BJ (cell line): Measurements from ENCODE around the gene PDE6B. TPM values are rescaled to one million over a fixed set of nuclear protein-coding genes. Genes with fewer than 3 reads are reported as not detected.
"Not testable (repeated sequence)": the region's sequence is repeated elsewhere in the genome, so short reads cannot be mapped to it uniquely, and the experiment has no call there.

ENCODE experiments used
- CTCF ChIA-PET: fragments of 350-600 bp; formaldehyde crosslinking; extraction: SDS; loops from one replicate; lab custom pipeline; 2021; ENCODE audit warnings: antibody characterized with exemption, inconsistent platforms; lab: Yijun Ruan, JAX
- POLR2A ChIA-PET: fragments of 300-600 bp; sonication (Branson Sonifier 250); formaldehyde crosslinking; extraction: SDS; loops from one replicate; lab custom pipeline; 2021; ENCODE audit warnings: antibody characterized with exemption; lab: Charles Lee
- DNase-seq: peaks from one replicate; pipeline ENCODE4 v3.0.0-alpha.2; 2011; ENCODE audit warnings: low read depth
- H3K27me3 ChIP-seq: 2 replicates; pipeline ENCODE4 v1.6.0; 2011; ENCODE audit warnings: low read length; ENCODE audit not compliant: control insufficient read depth, insufficient read depth
- H3K36me3 ChIP-seq: 2 replicates; pipeline ENCODE4 v1.5.1; 2011; ENCODE audit warnings: low read length; ENCODE audit not compliant: control insufficient read depth, insufficient read depth
- H3K4me3 ChIP-seq: 2 replicates; pipeline ENCODE4 v1.5.1; 2011; ENCODE audit warnings: low read depth, mild to moderate bottlenecking, control low read depth, low read length
- CTCF ChIP-seq: IDR thresholded peaks from 2 replicates; pipeline ENCODE4 v1.5.1; 2011; ENCODE audit warnings: low read depth, mild to moderate bottlenecking, control low read depth, inconsistent platforms, low read length, moderate library complexity; ENCODE audit not compliant: insufficient read depth
- polyA plus RNA-seq: library from polyadenylated mRNA; depleted of rRNA; stranded (reverse); fragments of >200 nt; gene quantifications from 2 replicates; pipeline ENCODE4 v1.2.3, GENCODE V29; 2011

The PDE6B gene
- polyA plus RNA-seq, 1 experiment: 0.10 TPM

- TF ChIP-seq CTCF: no peak
- DNase-seq: no peak
- Histone ChIP-seq H3K4me3 (no peak overlapping the region), H3K36me3 (no peaks in the 10 kb centered on the region), H3K27me3 (no peaks in the 10 kb centered on the region; the same call in 1 of the 2 replicates)
- ChIA-PET POLR2A (no interaction called here), CTCF (no interaction called here)
Observed at GRCh38 chr4:587671-588350, 37.6 kb upstream of the PDE6B start.

GRCh38 chr4:588351-588849 is 37.0 kb upstream of the PDE6B start:
- Histone ChIP-seq H3K36me3 (no peaks in the 10 kb centered on the region), H3K27me3 (no peaks in the 10 kb centered on the region; the same call in 1 of the 2 replicates), H3K4me3 (no peak overlapping the region)
- TF ChIP-seq CTCF: no peak
- CTCF ChIA-PET: no interaction called here
- DNase-seq: no peak
- POLR2A ChIA-PET: no interaction called here

GRCh38 chr4:589219-589963 is 36.0 kb upstream of the PDE6B start:
- CTCF ChIA-PET: no interaction called here
- DNase-seq: no peak
- POLR2A ChIA-PET: no interaction called here
- no peaks in the 10 kb centered on the region; the same call in 1 of the 2 replicates for H3K27me3 ChIP-seq
- H3K4me3 ChIP-seq: no peak overlapping the region
- TF ChIP-seq CTCF: no peak
- H3K36me3 ChIP-seq: no peaks in the 10 kb centered on the region

- DNase-seq: no peak
- Histone ChIP-seq H3K27me3 (no peaks in the 10 kb centered on the region; the same call in 1 of the 2 replicates), H3K4me3 (no peak overlapping the region), H3K36me3 (no peaks in the 10 kb centered on the region)
- CTCF ChIA-PET: no interaction called here
- POLR2A ChIA-PET: no interaction called here
- no peak for TF ChIP-seq CTCF
Observed at GRCh38 chr4:590313-590841, 35.0 kb upstream of the PDE6B start.

- DNase-seq, POLR2A ChIA-PET, H3K36me3 ChIP-seq, H3K4me3 ChIP-seq, H3K27me3 ChIP-seq, CTCF ChIA-PET: not testable (repeated sequence)
Observed at GRCh38 chr4:592178-592577, 33.2 kb upstream of the PDE6B start.
